ENCODE results near the gene PLD4.

GRCh38 chr14:104875811-104876210 lies 48.9 kb upstream of the PLD4 start:
- TF ChIP-seq CTCF (IDR thresholded peaks at IDR 0.05; ENCODE audit: borderline replicate concordance, extremely low read depth, low read length, poor library complexity, severe bottlenecking): no peak
- TF ChIP-seq EZH2 (IDR thresholded peaks at IDR 0.05; ENCODE audit: borderline replicate concordance, low read depth, low read length, severe bottlenecking): no peak
